ENCODE measurements around the gene CTDSPL.
"Not testable (repeated sequence)": the region's sequence is repeated elsewhere in the genome, so short reads cannot be mapped to it uniquely, and the experiment has no call there.

Gene CTDSPL

DNA sequence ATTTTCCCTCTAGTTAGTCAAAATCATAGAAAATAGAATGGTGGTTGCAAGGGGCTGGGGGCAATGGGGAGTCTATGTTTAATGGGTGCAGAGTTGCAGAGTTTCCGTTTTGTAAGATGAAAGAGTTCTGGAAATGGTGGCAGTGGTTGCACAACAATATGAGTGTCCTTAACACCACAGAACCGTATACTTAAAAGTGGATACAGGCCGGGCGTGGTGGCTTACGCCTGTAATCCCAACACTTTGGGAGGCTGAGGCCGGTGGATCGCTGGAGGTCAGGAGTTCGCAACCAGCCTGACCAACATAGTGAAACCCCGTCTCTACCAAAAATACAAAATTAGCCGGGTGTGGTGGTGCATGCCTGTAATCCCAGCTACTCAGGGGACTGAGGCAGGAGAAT is 126.7 kb downstream of the CTDSPL start:
- H3K36me3 Mint-ChIP-seq, H3K27me3 Mint-ChIP-seq, H3K4me3 Mint-ChIP-seq, H3K9me3 Mint-ChIP-seq, H3K4me1 Mint-ChIP-seq, H3K27ac Mint-ChIP-seq: not testable (repeated sequence)

DNA sequence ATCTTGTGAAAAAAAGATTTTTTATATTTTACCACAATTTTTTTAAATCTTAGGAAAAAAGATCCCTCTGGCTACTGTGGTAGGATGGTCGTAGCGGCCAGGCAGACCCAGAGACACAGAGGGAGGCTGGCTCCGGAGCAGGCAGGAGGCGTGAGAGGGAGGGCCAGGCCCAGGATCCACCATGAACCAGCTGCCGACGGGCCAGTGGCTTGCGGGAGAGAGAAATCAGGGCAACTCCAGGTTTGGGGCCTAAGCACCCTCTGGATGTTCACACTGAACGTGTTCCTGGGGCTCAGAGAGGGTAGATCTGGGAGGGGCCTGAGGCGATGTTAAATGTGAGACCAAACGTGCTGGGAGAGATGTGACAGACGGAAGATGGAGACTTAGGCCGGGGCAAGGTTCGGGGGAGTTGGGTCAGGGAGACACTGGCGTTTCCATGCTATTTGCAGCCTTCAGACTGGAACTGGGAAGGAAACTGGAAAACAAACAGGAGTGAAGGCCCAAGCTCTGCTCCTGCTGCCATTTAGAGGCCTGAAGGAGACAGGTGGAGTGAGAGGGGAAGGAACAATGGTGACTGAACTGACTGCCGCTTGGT is 127.3 kb downstream of the CTDSPL start:
- no peaks in the 10 kb centered on the region for H3K36me3 Mint-ChIP-seq
- no peak overlapping the region for H3K27ac Mint-ChIP-seq
- peaks cover 11% of the 10 kb centered on the region for H3K4me1 Mint-ChIP-seq
- no peaks in the 10 kb centered on the region for H3K9me3 Mint-ChIP-seq
- H3K4me3 Mint-ChIP-seq: no peak overlapping the region
- H3K27me3 Mint-ChIP-seq: no peaks in the 10 kb centered on the region

DNA sequence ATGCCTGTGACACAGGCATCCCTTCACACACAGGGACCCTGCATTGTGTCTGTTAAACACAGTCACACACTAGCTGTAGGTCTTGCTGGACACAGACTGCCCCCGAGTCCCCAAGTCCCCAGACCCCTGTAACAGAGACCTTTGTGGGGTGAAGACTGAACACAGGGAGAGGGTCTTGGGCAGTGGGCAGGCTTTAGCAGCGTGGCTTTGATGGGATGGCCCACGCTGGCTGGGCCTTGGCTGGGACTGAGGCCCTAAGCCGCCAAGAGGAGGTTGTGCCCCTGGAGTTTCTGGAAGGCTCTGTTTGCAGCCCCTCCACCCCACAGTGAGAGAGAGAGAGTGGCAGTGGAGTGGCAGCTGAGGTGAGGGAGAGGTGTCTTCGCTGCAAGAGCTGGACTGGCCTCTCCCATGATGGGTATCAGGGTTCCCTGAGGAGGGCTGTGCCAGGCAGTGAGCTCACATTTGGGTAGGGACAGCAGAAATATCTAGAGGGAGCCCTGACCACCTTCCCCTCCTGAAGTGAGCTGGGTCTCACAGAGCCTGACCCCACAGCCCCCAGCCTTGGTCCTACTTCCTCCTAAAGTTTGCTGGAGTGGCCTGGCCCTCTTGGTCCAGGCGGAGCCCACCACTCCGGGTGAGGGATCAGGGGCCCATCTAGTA is 128.3 kb downstream of the CTDSPL start:
- Mint-ChIP-seq H3K27ac (no peak overlapping the region), H3K4me3 (no peak overlapping the region), H3K36me3 (no peaks in the 10 kb centered on the region), H3K9me3 (no peaks in the 10 kb centered on the region), H3K27me3 (no peaks in the 10 kb centered on the region), H3K4me1 (peaks cover 17% of the 10 kb centered on the region)

DNA sequence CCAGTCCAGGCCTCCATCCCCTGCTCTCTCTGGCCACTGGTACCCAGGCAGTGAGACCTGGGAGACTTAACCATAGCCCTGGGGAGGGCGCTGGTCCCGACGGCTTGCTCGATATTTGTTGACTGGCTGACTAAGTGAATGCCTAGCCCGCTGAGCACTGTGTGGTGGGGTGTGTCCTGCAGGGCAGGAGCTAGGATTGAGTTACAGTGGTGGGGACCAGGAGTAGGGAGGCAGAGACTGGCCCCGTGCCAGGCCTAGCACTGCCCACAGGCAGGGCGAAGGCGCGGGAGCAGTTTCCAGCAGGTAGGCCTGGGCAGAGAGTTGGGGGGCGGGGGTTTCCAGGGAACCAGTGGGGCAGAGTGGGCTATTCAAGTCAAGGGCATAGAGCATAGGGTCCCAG is 128.8 kb downstream of the CTDSPL start, which contains the start of gene VILL:
VILL (plus strand) TSS at position 260 of the 400 bp plus-strand sequence. CDS start 2,887 bp downstream, outside the sequence.
- H3K27me3 Mint-ChIP-seq: no peaks in the 10 kb centered on the region
- peaks cover 1% of the 10 kb centered on the region for H3K36me3 Mint-ChIP-seq
- H3K9me3 Mint-ChIP-seq: no peaks in the 10 kb centered on the region
- peaks cover 23% of the 10 kb centered on the region for H3K4me1 Mint-ChIP-seq
- H3K27ac Mint-ChIP-seq: peak within 1 kb of the TSS; percentile 59
- no peak within 1 kb of the TSS for H3K4me3 Mint-ChIP-seq

DNA sequence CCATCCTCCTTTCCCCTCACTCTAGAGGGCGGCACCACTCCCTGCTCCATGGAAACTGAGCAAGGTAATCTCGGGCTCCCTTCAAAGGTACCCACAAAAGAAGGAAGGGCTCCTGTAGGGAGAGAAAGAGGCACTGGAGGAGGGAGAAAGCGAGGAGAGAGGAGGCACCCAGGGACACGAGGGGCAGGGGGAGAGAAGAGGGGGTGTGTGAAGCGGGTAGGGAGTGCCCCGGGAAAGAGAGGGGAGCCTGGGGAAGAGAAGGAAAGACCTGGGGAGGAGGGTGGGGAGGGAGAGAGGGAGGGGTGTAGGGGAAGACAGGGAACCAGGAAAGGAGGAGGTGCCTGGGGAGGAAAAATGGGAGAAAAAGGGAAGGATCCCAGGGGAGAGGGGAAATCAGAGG is 129.4 kb downstream of the CTDSPL start:
- no peaks in the 10 kb centered on the region for H3K27me3 Mint-ChIP-seq
- H3K4me3 Mint-ChIP-seq: no peak overlapping the region
- peaks cover 29% of the 10 kb centered on the region for H3K4me1 Mint-ChIP-seq
- peaks cover 3% of the 10 kb centered on the region for H3K36me3 Mint-ChIP-seq
- no peak overlapping the region for H3K27ac Mint-ChIP-seq
- H3K9me3 Mint-ChIP-seq: no peaks in the 10 kb centered on the region

DNA sequence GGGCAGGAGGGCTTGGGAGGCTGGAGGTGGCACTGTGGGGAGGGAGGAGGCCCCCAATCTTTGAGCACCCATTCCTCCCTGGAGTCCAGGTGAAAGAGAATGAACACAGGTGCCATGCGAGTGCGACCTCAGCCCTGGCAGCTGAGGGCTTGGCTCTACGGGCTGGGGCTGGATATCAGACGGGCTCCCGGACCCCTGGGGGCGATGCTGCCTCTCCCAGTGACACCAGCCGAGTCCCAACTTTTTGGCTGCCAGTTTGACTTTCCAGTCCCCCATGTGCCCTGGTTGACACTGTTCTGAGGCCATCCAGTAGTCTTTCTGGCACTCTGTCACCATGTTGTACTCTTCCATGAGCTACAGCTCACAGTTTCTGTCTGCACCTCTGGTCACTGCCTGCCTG is 130.1 kb downstream of the CTDSPL start:
- H3K9me3 Mint-ChIP-seq: no peaks in the 10 kb centered on the region
- H3K27ac Mint-ChIP-seq: no peak overlapping the region
- H3K36me3 Mint-ChIP-seq: peaks cover 10% of the 10 kb centered on the region
- no peaks in the 10 kb centered on the region for H3K27me3 Mint-ChIP-seq
- H3K4me1 Mint-ChIP-seq: peaks cover 36% of the 10 kb centered on the region
- H3K4me3 Mint-ChIP-seq: no peak overlapping the region

DNA sequence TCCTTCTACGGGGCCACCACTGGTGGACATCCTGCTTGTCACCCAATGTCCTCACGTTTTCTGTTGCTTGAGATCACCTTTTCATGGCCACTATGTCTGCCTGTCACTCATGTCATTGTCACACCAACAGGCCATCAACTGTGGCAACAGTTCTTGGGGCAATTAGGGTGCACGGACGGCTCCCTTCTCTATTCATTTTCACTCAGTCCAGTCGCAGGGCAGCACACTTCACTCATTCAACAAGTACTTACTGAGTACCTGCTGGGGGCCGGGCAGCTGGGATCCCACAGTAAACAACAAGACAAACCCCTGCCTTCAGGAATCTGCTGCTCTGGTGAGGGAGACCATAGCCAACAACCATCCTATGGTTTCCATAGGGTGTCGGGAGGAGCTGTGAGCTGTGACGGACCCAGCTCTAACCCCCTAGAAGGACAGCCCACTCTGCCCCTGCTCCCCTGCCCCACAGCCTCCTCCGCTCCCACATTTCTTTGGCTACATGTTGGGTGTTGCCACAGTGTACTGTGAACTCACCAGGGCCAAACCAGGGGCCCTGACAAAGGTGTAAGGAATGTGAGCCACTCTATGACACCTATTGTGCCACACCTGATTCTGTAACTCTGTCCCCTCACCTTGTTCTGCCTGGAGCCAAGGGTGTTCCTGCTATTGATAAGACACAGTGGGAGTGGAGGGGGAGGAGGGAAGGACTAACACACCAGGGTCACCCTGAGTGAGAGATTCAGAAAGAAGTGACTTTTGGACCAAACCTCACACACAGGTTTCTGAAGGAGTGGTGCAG is 130.8 kb downstream of the CTDSPL start:
- Mint-ChIP-seq H3K4me1 (peaks cover 41% of the 10 kb centered on the region), H3K4me3 (peak overlapping the region; percentile 94), H3K9me3 (no peaks in the 10 kb centered on the region), H3K27me3 (no peaks in the 10 kb centered on the region), H3K36me3 (peaks cover 12% of the 10 kb centered on the region), H3K27ac (no peak overlapping the region)

DNA sequence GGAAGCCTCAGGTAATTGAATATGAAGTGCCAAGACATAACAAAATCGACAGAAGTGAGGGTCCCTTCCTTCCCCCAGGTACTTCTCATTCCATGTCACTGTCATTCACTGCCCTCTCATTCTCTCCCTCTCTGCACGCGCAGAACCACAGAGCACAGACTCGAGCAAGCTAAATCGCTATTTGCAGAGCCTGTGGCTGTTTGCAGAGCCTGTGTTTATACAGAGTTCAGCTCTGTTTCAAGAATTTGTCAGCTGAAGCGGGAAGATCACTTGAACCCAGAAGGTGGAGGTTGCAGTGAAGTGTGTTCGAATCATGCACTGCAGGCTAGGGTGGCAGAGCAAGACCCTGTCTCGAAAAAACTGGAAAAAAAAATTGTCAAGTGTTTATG is 131.4 kb downstream of the CTDSPL start:
- Mint-ChIP-seq H3K9me3 (no peaks in the 10 kb centered on the region), H3K4me3 (peak overlapping the region; percentile 94), H3K36me3 (peaks cover 12% of the 10 kb centered on the region), H3K27me3 (no peaks in the 10 kb centered on the region), H3K27ac (peak overlapping the region; percentile 98), H3K4me1 (peaks cover 46% of the 10 kb centered on the region)

DNA sequence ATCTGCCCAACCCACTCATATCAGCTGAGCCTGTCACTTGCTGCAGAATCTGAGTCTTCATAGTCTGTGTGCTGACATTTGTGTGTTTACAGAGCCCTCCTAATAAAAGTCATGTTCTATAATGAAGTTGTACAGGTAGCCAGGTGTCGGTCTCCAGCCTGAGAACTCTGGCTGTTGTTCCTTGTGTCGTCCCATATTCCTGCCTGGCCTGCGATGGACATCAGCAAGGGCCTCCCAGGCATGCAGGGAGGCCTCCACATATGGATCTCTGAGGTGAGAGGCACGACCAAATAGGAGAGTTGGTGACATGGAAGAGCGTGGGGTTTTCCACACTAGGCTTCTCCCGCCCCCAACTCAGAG is 131.8 kb downstream of the CTDSPL start:
- Mint-ChIP-seq H3K9me3 (no peaks in the 10 kb centered on the region), H3K4me3 (peak overlapping the region; percentile 94), H3K27me3 (no peaks in the 10 kb centered on the region), H3K4me1 (peaks cover 50% of the 10 kb centered on the region), H3K27ac (peak overlapping the region; percentile 98), H3K36me3 (peaks cover 12% of the 10 kb centered on the region)

DNA sequence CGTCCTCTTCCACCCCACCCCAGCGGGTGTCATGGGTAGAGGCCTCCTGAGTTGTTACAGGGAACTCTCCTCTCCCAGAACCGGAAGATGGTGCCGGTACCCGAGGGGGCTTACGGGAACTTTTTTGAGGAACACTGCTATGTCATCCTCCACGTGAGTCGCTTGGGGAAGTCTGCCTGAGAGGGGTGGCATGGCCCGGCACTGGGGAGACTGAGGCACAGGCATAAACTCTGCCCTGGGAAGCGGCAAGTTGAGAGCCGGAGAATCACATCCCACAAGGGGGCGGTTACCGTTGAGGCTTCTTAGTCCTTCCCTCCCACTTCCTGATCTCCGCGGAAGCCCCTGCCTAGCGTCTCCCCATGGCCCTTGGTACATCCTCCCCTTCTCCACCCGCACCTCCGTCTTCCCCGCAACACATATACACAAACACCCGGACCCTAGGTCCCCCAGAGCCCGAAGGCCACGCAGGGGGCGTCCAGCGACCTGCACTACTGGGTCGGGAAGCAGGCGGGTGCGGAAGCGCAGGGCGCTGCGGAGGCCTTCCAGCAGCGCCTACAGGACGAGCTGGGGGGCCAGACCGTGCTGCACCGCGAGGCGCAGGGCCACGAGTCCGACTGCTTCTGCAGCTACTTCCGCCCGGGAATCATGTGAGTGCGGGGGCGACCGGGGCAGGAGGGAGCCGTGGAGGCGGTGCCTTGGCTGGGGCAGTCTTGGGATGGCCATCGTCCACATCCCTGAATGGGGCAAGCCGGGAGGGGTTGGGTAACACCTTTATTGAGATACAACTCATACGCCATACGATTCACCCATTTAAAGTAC is 132.3 kb downstream of the CTDSPL start:
- peak overlapping the region; percentile 98 for H3K27ac Mint-ChIP-seq
- H3K9me3 Mint-ChIP-seq: no peaks in the 10 kb centered on the region
- peak overlapping the region; percentile 94 for H3K4me3 Mint-ChIP-seq
- no peaks in the 10 kb centered on the region for H3K27me3 Mint-ChIP-seq
- peaks cover 12% of the 10 kb centered on the region for H3K36me3 Mint-ChIP-seq
- peaks cover 54% of the 10 kb centered on the region for H3K4me1 Mint-ChIP-seq

DNA sequence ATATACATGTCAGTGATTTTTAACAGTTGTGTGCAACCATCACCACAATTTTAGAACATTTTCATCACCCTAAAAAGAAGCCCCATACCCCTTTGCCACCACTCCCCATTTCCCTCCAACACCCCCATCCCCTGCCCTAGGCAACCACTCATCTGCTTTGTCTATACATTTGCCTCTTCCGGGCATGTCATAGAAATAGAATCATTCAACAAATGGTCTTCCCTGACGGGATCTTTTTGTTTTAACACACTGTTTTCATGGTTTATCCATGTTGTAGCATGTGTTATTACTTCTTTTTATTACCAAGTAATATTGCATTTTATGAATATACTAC is 132.9 kb downstream of the CTDSPL start:
- Mint-ChIP-seq H3K4me1 (peaks cover 60% of the 10 kb centered on the region), H3K9me3 (no peaks in the 10 kb centered on the region), H3K4me3 (peak overlapping the region; percentile 94), H3K36me3 (peaks cover 12% of the 10 kb centered on the region), H3K27me3 (no peaks in the 10 kb centered on the region), H3K27ac (peak overlapping the region; percentile 98)

DNA sequence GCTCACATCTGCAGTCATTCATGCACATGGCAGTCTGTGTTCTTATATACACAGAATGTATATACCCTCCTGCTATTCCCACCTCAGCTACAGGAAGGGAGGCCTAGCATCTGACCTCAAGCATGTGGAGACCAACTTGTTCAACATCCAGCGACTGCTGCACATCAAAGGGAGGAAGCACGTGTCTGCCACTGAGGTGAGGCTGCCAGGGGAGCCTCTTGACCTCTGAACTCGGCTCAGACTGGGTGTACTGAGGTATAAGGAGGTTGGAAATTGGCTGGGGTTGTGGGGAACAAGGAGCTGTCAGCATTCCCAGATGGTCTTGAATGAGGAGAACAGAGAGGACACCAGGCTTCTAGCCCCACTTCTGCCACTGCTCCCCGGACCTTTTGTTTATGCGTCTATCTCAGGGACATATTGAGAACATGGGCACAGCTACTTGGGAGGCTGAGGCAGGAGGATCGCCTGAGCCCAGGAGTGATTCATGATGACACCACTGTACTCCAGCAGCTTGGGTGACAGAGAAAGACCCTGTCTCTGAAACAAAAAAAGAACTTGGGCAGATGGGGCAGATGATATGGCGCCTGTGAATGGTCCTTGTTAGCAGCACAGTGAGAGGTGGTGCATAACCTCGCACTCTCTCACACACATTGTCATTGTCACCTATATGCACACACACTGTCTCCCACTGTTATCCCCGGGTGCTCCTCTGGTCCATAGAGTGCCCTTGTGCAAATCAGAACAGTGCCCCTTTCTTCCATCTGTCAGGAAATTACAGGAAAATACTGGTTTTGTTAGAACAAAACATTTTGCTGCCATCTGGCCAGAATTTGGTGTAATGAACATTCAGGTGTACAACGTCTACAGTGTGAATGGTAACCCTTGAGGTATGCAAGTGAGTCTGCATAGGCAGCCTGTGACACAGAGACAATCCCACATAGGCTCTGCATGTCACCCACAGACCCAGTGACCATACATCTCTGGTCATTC is 134.3 kb downstream of the CTDSPL start:
- Mint-ChIP-seq H3K27ac (peak overlapping the region; percentile 35), H3K9me3 (no peaks in the 10 kb centered on the region), H3K36me3 (peaks cover 12% of the 10 kb centered on the region), H3K27me3 (no peaks in the 10 kb centered on the region), H3K4me3 (peak overlapping the region; percentile 94), H3K4me1 (peaks cover 62% of the 10 kb centered on the region)

DNA sequence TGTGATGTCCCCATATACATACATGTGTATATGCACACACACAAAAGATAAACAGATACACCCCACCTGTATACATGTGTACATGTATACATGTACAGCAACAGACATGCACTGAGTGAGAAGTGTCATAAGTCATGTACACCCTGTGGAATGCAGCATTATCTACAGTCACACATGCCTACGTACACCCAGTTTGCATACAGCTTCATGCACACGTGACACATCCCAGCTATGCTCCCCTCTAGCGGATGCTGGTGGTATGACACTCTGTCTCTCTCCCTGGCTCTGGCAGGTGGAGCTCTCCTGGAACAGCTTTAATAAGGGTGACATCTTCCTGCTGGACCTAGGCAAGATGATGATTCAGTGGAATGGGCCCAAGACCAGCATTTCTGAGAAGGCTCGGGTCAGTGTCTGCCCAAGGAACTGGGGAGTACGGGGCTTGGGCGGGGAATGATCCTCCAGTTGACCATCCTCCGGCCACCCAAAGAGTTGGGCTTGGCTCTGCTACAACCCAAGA is 135.2 kb downstream of the CTDSPL start:
- Mint-ChIP-seq H3K4me1 (peaks cover 62% of the 10 kb centered on the region), H3K9me3 (no peaks in the 10 kb centered on the region), H3K27me3 (no peaks in the 10 kb centered on the region), H3K36me3 (peaks cover 12% of the 10 kb centered on the region), H3K4me3 (peak overlapping the region; percentile 63), H3K27ac (peak overlapping the region; percentile 71)

DNA sequence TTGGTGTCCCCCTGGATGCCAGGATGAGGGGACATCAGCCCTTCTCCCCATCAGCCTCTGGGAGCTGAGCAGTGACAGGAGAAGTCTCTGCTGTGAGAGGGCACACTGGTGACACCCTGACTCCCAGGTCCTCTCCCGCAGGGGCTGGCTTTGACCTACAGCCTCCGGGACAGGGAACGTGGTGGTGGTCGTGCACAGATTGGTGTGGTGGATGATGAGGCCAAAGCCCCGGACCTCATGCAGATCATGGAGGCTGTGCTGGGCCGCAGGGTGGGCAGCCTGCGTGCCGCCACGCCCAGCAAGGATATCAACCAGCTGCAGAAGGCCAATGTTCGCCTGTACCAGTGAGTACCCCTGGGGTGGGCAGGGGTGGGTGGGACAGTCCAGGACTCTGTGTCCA is 135.7 kb downstream of the CTDSPL start:
- Mint-ChIP-seq H3K27me3 (no peaks in the 10 kb centered on the region), H3K27ac (peak overlapping the region; percentile 62), H3K4me3 (peak overlapping the region; percentile 11), H3K9me3 (no peaks in the 10 kb centered on the region), H3K4me1 (peaks cover 62% of the 10 kb centered on the region), H3K36me3 (peaks cover 12% of the 10 kb centered on the region)
